Measurements from ENCODE around the gene HS1BP3. TPM values are rescaled to one million over a fixed set of nuclear protein-coding genes. Genes with fewer than 3 reads are reported as not detected.
A peak's percentile ranks its signal among the peaks of the same experiment; 100 is the strongest.

HS1BP3 gene
- total and polyA plus RNA-seq, 2 of the 13 experiments (the other 11 are each of a cell fraction or from before 2014, with no cell fraction given) = 15.2 to 22.0 TPM

DNA sequence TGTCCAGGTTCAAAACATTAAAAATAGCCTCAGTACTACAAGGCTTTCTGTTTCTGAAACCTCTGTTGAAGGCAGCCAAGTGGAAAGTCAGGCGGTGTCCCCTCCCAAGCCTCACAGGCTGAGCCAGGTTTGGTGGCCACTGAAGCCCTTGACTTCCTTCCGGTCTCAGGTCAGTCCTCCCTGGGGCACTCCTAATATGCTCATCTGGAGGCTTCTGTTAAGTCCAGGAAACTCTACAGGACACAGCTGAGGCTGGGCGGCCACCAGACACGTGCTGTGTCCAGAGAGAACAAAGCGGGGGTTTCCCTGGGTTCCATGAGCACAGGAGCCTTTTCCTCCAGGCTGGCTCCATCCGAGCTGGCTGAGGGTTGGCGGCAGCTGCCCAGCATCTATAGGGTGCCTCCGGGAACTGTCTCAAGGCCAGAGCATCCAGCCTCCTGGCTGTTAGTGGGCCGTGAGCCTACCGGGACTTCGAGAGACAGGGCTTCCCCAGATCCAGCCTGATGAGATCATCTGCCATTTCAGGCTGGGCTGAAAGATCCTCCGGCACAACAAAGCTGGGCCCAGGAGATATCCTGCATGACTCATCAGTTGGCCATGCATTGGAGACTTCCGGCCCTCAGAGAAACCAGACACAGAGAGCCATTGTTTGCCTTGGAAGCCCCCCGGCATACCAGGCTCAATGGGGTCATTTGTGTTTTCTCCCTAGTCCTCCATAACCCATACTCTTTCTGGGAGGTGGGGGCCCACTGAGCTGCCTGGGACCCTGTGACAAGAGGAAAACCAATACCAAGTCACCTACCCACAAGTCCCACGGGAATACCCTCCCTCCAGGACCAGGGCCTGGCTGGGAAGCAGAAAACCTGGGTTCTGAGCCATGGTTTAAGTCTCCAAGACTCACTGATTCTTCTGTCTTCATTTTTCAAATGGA lies 71.7 kb downstream of the HS1BP3 start (continued):
- TF ChIP-seq HMGXB3 (CRISPR knock-in tag; IDR thresholded peaks at IDR 0.05; ENCODE audit: borderline replicate concordance) = peak; percentile 80; the same call in 1 of the 2 replicates
- TF ChIP-seq PAXIP1 (CRISPR knock-in tag; conservative IDR thresholded peaks at IDR 0.05) = peak; percentile 97
- TF ChIP-seq ZNF143 (CRISPR knock-in tag; IDR thresholded peaks at IDR 0.05) = peak; percentile 66; the same call in 1 of the 2 replicates
- no peak for TF ChIP-seq NBN (conservative IDR thresholded peaks at IDR 0.05)
- no peak for TF ChIP-seq JDP2 (CRISPR knock-in tag; IDR thresholded peaks at IDR 0.05; ENCODE audit: borderline replicate concordance)
- TF ChIP-seq, protein P1, sequence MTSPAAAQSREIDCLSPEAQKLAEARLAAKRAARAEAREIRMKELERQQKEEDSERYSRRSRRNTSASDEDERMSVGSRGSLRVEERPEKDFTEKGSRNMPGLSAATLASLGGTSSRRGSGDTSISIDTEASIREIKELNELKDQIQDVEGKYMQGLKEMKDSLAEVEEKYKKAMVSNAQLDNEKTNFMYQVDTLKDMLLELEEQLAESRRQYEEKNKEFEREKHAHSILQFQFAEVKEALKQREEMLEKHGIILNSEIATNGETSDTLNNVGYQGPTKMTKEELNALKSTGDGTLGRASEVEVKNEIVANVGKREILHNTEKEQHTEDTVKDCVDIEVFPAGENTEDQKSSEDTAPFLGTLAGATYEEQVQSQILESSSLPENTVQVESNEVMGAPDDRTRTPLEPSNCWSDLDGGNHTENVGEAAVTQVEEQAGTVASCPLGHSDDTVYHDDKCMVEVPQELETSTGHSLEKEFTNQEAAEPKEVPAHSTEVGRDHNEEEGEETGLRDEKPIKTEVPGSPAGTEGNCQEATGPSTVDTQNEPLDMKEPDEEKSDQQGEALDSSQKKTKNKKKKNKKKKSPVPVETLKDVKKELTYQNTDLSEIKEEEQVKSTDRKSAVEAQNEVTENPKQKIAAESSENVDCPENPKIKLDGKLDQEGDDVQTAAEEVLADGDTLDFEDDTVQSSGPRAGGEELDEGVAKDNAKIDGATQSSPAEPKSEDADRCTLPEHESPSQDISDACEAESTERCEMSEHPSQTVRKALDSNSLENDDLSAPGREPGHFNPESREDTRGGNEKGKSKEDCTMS (CRISPR knock-in tag; conservative IDR thresholded peaks at IDR 0.05) = no peak
- TF ChIP-seq CHD4 (IDR thresholded peaks at IDR 0.05; ENCODE audit: borderline replicate concordance, low read length) = peak; percentile 92
- TF ChIP-seq NCOR1 (IDR thresholded peaks at IDR 0.05; ENCODE audit: borderline replicate concordance, low read length) = peak; percentile 86; the same call in 1 of the 2 replicates
- peak; percentile 88 for TF ChIP-seq KDM2A (CRISPR knock-in tag; IDR thresholded peaks at IDR 0.05; ENCODE audit: borderline replicate concordance, low read depth)
- TF ChIP-seq CREBL2 (CRISPR knock-in tag; IDR thresholded peaks at IDR 0.05; ENCODE audit: borderline replicate concordance) = peak; percentile 47; the same call in 1 of the 2 replicates
- no peak for TF ChIP-seq REL (CRISPR knock-in tag; conservative IDR thresholded peaks at IDR 0.05)
- TF ChIP-seq ZFP36L2 (CRISPR knock-in tag; IDR thresholded peaks at IDR 0.05) = no peak
- peak; percentile 72; the same call in 1 of the 2 replicates for TF ChIP-seq ZNF598 (CRISPR knock-in tag; IDR thresholded peaks at IDR 0.05; ENCODE audit: borderline replicate concordance)

Data from HepG2 (cell line).